Measurements from ENCODE around the gene TIMM17A. TPM values are rescaled to one million over a fixed set of nuclear protein-coding genes. Genes with fewer than 3 reads are reported as not detected.

Gene TIMM17A
- total and polyA plus RNA-seq, 10 donors = 20.8 to 38.3 (median 29.6) TPM

DNA sequence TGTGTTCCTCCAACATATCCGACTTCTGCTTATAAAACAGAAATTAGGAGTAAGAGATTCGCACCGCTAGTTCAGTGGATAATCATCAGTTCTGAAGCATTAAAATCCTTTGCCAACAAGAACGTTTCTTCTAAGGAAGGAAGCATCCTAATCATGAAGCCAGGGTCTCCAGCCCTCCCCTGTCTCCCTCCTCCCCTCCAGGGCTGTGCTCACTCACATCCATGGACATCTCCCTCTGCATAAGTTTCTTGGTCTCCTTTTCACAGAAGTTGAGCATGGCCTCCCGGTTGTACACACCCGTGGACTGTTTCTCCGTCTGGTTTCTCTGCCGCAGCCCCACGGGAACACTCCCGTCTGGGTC, 9.5 kb upstream of the TIMM17A start:
- DNase-seq = no peak
- Histone ChIP-seq H3K27ac (peak overlapping the region in 7 of 8 donors; percentile 4 to 83 (median 71)), H3K27me3 (replicated peaks in 1 of 7) (peaks cover 0 to 57% (median 23%) of the 10 kb centered on the region in 7 donors), H3K4me3 (peak overlapping the region; percentile 11 to 64 (median 36)), H3K36me3 (no peaks in the 10 kb centered on the region), H3K4me1 (peaks cover 0 to 16% (median 5%) of the 10 kb centered on the region in 6 donors), H3K9me3 (no peaks in the 10 kb centered on the region)
- 35 to 47% (median 42%) methylated on average over 10 of the region's 10 CpGs for WGBS, 5 donors
- intact Hi-C loops (cut with DNase I; ENCODE audit: low total_unique reads) = no loop called here
- TF ChIP-seq, protein P1, sequence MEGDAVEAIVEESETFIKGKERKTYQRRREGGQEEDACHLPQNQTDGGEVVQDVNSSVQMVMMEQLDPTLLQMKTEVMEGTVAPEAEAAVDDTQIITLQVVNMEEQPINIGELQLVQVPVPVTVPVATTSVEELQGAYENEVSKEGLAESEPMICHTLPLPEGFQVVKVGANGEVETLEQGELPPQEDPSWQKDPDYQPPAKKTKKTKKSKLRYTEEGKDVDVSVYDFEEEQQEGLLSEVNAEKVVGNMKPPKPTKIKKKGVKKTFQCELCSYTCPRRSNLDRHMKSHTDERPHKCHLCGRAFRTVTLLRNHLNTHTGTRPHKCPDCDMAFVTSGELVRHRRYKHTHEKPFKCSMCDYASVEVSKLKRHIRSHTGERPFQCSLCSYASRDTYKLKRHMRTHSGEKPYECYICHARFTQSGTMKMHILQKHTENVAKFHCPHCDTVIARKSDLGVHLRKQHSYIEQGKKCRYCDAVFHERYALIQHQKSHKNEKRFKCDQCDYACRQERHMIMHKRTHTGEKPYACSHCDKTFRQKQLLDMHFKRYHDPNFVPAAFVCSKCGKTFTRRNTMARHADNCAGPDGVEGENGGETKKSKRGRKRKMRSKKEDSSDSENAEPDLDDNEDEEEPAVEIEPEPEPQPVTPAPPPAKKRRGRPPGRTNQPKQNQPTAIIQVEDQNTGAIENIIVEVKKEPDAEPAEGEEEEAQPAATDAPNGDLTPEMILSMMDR (IDR thresholded peaks at IDR 0.05 in 8 of 11, conservative IDR thresholded peaks at IDR 0.05 in 3 of 11) = no peak
- no peak for TF ChIP-seq POLR2AphosphoS5 (IDR thresholded peaks at IDR 0.05)
- no peak for TF ChIP-seq POLR2A (IDR thresholded peaks at IDR 0.05)

DNA sequence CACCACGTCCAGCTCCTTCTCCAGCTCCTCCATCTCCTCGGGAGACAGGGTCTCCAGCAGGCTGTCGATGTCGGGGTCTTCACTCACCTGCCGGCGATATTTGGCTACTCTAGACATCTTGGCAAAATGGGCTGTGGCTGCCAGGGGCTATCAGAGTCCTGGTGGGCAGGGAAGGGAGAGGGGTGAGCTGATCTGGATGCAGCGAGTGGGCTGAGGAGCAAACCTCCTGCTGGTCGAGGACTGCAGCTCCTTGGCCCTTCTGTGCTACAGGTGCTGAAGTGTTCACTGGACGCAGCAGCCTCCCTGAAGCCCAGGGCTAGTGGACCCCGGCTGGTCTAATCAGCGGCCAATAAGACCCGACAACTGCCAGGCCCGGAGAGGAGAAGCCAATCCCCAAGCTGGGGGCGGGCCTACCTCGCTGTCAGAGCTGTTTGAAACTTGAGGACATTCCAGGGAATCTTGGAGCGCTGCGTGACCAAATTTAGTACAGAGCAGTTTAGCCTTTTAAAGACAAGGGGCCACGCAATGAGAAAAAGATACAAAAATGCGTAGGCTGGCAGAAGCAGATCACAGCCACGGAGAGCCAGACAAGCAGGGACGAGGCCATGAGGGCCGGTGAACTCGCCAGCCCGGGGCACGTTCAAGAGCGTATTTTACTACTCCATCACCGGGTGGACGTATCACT, 8.9 kb upstream of the TIMM17A start, which contains the start of gene LMOD1:
Gene LMOD1, minus strand, starts transcription at position 325 of the 685 bp plus-strand sequence. Its CDS starts 208 bp downstream, at position 117.
- DNase-seq = peak; percentile 79
- H3K36me3 ChIP-seq = no peaks in the 10 kb centered on the region
- 5 to 7% (median 6%) methylated on average over 27 to 28 of the region's 28 CpGs for WGBS, 5 donors
- H3K27me3 ChIP-seq (replicated peaks in 1 of 7) = peaks cover 0 to 54% (median 23%) of the 10 kb centered on the region in 7 donors
- peak within 1 kb of the TSS; percentile 11 to 64 (median 36) for H3K4me3 ChIP-seq
- H3K27ac ChIP-seq = peak within 1 kb of the TSS in 7 of 8 donors; percentile 70 to 83 (median 76)
- intact Hi-C loops (cut with DNase I; ENCODE audit: low total_unique reads) = no loop called here
- H3K4me1 ChIP-seq = peaks cover 0 to 16% (median 5%) of the 10 kb centered on the region in 6 donors
- TF ChIP-seq, protein P1 (IDR thresholded peaks at IDR 0.05 in 8 of 11, conservative IDR thresholded peaks at IDR 0.05 in 3 of 11) = no peak
- TF ChIP-seq POLR2AphosphoS5 (IDR thresholded peaks at IDR 0.05) (peak; percentile 85 to 88 (median 86)), POLR2A (IDR thresholded peaks at IDR 0.05) (peak in 1 of 3 donors; percentile 56)
- H3K9me3 ChIP-seq = no peaks in the 10 kb centered on the region

DNA sequence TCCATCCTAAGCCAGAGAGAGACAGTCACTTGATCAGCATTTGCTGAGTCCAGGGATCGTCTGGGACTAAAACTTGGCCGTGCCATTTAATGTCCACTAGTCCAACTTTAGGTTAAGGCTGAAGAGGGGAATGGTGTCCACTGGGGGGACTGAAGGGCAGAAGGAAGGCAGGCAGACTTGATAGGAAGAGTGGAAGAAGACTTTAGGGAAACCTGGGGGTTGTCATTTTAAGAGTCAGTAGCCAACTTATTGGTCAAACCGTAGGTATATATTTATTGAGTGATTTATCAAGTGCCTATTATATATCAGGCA, 7.7 kb upstream of the TIMM17A start:
- 57 to 78% (median 68%) methylated on average over 3 of the region's 3 CpGs for WGBS, 5 donors
- Histone ChIP-seq H3K4me3 (no peak overlapping the region), H3K9me3 (no peaks in the 10 kb centered on the region), H3K27ac (peak overlapping the region in 7 of 8 donors; percentile 48 to 83 (median 67)), H3K4me1 (peaks cover 0 to 16% (median 5%) of the 10 kb centered on the region in 6 donors), H3K27me3 (replicated peaks in 1 of 7) (peaks cover 0 to 50% (median 23%) of the 10 kb centered on the region in 7 donors), H3K36me3 (no peaks in the 10 kb centered on the region)
- intact Hi-C loops (cut with DNase I; ENCODE audit: low total_unique reads) = no loop called here
- TF ChIP-seq, protein P1 (IDR thresholded peaks at IDR 0.05 in 8 of 11, conservative IDR thresholded peaks at IDR 0.05 in 3 of 11) = no peak
- no peak for TF ChIP-seq POLR2A (IDR thresholded peaks at IDR 0.05)
- no peak for TF ChIP-seq POLR2AphosphoS5 (IDR thresholded peaks at IDR 0.05)
- no peak for DNase-seq

DNA sequence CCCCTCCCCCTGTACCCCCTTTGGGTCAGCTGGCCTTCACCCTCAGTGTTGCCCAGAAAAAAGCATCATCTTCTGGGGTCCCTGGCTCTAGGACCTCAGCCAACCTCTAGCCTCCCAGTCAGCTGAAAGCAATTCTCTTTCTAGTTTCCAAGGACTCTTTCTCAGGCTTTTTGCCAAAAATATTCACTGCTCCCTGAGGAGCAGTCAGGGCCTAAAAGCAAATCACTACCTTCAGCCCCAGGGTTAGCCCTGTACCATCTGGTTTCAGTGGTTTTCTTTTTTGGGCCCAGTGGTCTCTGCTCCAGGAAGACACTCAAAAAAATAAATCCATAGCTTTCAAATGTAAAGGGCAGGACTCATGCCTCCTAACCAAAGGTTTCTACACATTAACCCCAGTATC, 5.8 kb upstream of the TIMM17A start:
- TF ChIP-seq, protein P1 (IDR thresholded peaks at IDR 0.05 in 8 of 11, conservative IDR thresholded peaks at IDR 0.05 in 3 of 11) = no peak
- no peak for TF ChIP-seq POLR2A (IDR thresholded peaks at IDR 0.05)

More for the DNA sequence above, 5.8 kb upstream of the TIMM17A start:
- Histone ChIP-seq H3K4me1 (peaks cover 0 to 16% (median 8%) of the 10 kb centered on the region in 6 donors), H3K27ac (no peak overlapping the region), H3K36me3 (no peaks in the 10 kb centered on the region), H3K4me3 (no peak overlapping the region), H3K9me3 (no peaks in the 10 kb centered on the region), H3K27me3 (replicated peaks in 1 of 7) (peaks cover 0 to 36% (median 23%) of the 10 kb centered on the region in 7 donors)
- DNase-seq = no peak
- intact Hi-C loops (cut with DNase I; ENCODE audit: low total_unique reads) = no loop called here

Measured in spleen (tissue), 11 donors.